CD4-positive, alpha-beta T cell treated with Interleukin-10 for 1 hour (primary cell): Measurements from ENCODE around the gene IL34.

Experiments used
- DNase-seq: peaks from one replicate; pipeline ENCODE4 v3.0.0-alpha.2; 2020

Gene IL34

GRCh38 chr16:70689970-70690891 lies 43.9 kb downstream of the IL34 start:
- DNase-seq = no peak

DNA sequence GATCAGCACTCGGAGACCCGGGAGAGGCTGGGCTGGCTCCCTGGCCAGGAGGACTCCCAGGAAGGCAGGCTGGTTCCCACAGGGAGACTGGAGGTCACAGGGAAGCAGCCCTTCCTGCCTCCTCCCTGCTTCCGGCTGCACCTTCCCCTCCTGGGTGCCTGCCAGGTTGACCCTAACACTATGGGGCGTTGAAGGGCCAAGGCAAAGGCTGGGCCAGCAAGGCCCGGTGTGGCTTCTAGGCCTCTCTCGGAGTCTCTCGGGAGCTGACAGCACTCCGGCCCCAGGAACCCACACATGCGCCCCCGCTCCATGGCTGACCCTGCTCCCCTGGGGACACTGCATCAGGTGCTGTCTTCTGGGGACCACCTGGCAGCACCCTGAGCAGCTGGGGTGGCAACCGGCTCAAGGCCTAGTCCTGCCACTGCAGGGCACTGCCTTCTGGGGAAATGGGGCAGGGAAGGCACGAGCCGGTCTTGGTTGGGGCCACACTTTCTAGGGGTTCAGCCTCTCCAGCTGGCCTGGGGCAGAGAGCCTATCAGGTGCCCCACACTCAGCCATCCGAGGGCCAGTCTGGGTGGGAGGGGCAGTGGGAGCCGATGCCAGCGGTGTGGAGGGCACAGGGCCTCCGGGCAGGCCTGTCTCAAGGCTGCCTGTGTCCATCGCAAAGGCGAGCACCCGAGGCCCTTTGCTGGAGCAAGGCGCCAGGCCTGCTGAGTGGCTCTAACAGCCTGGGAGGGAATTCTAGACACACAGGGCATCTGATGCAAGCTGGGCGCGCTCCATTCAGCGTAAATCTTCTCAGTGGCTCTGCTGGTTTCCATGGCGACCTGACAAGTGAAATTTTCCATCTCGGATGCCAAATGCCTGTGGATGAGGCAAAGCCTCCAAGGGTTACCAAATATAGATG lies 45.1 kb downstream of the IL34 start:
- DNase-seq = no peak

GRCh38 chr16:70692130-70692872 lies 45.9 kb downstream of the IL34 start:
- no peak for DNase-seq

- no peak for DNase-seq
Measured at GRCh38 chr16:70692873-70693671, 46.7 kb downstream of the IL34 start.

GRCh38 chr16:70694088-70694867 lies 47.9 kb downstream of the IL34 start:
- no peak for DNase-seq

DNA sequence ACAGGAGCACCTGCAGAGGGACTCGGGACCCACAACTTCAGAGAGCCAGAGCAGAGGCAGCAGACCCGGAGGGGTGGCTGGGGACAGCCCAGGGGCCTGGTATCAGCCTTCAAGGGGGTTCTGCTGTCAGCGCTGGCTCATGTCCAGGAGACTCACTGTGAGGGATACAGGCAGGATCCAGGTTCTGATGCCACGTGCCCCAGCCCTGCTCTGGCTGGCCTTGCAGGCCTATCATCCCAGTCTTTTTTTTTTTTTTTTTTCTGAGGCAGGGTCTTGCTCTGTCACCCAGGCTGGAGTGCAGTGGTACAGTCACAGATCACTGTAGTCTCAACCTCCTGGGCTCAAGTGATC lies 48.5 kb downstream of the IL34 start:
- DNase-seq = no peak

- peak; percentile 5 for DNase-seq
Measured at GRCh38 chr16:70695331-70696070, 49.1 kb downstream of the IL34 start.

- DNase-seq = no peak
Measured at GRCh38 chr16:70696355-70696754, 50.0 kb downstream of the IL34 start.

DNA sequence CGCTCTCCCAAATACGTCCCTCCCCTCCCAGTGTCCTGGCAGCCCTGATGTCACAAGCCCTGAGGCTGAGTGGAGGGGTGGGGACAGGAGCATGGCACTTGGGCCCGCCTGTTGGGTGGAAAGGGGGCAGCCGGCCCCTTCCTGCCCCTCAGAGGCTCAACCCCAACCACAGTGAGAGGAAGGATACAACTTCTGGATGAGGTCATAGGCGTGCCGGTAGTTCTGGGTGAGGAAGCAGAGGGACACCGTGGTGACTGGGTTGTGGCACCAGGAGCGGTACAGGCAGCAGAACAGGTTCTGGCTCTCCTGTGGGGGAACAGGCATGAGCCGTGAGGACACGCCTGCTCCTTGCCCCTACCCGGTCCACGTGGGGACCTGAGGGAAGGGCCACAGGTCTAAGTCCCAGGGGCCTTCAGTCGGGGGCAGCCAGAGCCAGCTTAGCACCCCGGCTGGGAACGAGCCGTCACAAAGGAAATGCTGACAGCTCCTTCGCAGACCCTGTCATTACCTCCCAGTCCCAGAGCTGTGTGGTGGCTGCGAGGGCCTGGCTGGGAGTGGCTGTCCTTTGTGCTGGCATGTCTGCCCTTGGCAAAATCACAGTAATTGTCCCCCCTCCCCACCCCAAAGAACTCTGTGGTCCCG lies 50.7 kb downstream of the IL34 start:
- peak; percentile 6 for DNase-seq

DNA sequence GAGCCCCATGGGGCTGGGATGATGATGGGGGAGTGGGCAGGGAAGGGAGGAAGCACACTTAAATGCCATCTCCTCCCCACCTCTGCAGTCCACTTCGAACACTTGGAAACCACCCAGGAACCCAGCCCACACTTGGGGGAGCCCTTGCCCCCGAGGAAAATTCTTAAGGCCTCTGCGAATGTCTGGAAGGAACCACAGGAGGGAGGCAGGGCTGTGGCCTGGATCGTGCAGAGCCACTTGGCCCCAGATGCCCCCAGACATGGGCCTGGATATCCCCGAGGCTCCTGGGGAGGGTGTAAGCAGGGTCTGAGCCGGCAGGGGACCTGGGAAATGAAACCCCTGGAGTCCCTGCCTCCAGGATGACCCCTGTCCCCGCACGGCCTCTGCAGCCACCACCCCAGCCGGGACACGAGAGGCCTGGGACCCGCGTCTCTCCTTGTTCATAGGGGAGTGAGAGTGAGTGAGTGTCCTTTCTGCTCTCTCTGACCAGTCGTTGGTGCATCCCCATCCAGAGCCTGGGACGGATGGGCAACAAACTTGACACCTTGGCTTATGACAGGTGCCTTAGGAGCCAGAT lies 51.3 kb downstream of the IL34 start:
- no peak for DNase-seq

- DNase-seq = no peak
Measured at GRCh38 chr16:70698901-70699300, 52.5 kb downstream of the IL34 start.

DNA sequence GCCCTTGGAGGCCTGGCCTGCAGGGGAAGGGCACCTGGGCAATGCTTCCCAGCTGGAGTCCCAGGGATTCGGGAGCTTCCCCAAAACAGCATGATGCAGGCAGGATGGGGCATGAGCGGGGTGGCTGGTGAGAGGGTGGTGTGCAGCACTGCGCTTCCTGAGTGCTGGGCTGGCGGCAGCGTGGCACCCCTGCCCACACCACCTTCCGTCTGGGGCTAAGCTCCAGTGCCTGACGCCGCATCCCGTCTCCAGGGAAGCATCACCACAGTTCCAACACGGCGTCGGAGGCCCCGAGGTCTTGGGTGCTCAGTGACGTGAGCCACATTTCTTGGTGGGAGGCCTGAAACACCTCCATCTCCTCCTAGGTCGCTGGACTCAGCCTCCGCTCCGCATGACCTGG lies 53.3 kb downstream of the IL34 start:
- DNase-seq = no peak

DNA sequence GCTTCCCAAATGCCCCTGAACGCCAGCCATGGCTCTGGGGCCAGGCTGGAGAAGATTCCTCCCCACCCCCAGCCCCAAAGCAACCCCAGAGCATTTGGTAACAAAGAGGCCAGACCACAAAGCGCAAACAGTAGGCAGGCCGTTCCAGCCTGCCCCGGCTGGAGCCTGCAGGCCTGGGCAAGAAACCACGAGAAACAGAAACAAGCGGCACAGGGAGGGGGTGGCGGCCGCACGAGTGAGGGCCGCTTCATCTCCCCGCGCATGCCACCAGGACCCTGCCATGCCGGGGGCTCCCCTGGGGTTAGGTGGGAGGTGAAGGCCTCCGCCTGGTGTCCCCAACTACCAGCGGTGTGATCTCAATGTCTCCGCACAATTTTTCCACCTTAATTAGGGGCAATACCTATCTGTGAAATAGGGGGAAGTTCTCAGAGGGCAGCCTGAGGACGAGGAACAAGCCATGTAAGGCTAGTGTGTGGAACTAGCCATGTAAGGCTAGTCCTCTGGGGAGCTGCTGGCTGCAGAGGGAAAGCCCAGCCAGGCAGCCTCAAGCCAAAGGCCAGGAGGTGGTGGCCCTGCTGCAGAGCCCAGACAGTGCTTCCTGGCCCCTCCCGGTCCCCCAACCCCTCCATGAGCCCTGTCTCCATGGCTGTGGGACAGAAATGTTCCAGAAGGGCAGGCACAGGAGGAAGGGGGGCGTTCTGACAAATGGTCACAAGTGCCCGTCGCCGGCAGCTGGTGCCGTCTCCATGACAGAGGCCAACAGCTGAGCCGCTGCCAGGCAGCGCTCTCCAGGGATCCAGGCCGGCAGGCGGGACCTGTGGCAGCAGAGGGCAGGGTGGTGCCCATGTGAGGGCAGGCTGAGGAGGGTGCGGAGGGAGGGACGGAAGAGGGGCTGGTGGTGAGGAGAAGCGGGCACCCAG lies 54.0 kb downstream of the IL34 start:
- no peak for DNase-seq

GRCh38 chr16:70701036-70701435 lies 54.7 kb downstream of the IL34 start:
- DNase-seq = no peak

- DNase-seq = no peak
Measured at GRCh38 chr16:70701596-70701995, 55.2 kb downstream of the IL34 start.

GRCh38 chr16:70701998-70702397 lies 55.6 kb downstream of the IL34 start:
- no peak for DNase-seq

GRCh38 chr16:70702624-70703023 lies 56.3 kb downstream of the IL34 start:
- DNase-seq = no peak

- DNase-seq = no peak
Measured at GRCh38 chr16:70703041-70703834, 56.9 kb downstream of the IL34 start.
